Stimulated activated CD8-positive, alpha-beta memory T cell treated with anti-CD3 and anti-CD28 coated beads, Interleukin-15, amount 100 ng/mL, for 24 hours (primary cell): ENCODE results near the gene CACNA2D2.

ENCODE experiments used
- DNase-seq: peaks from one replicate; pipeline ENCODE4 v3.0.0-alpha.2; 2020; ENCODE audit warnings: low read depth

Gene CACNA2D2

GRCh38 chr3:50503504-50504342 lies at the start of gene CACNA2D2:
Gene CACNA2D2, minus strand, starts transcription at chr3:50503634. Its CDS starts 211 bp downstream, at chr3:50503423.
- peak; percentile 18 for DNase-seq

GRCh38 chr3:50552598-50552997 lies 49.2 kb upstream of the CACNA2D2 start:
- DNase-seq, result no peak

GRCh38 chr3:50551681-50552435 lies 48.4 kb upstream of the CACNA2D2 start:
- DNase-seq, result no peak

GRCh38 chr3:50551054-50551659 lies 47.7 kb upstream of the CACNA2D2 start:
- no peak for DNase-seq

GRCh38 chr3:50550079-50550736 lies 46.8 kb upstream of the CACNA2D2 start:
- DNase-seq, result no peak

GRCh38 chr3:50549226-50549625 lies 45.8 kb upstream of the CACNA2D2 start:
- DNase-seq, result no peak

GRCh38 chr3:50545781-50546180 lies 42.3 kb upstream of the CACNA2D2 start:
- DNase-seq, result no peak

DNA sequence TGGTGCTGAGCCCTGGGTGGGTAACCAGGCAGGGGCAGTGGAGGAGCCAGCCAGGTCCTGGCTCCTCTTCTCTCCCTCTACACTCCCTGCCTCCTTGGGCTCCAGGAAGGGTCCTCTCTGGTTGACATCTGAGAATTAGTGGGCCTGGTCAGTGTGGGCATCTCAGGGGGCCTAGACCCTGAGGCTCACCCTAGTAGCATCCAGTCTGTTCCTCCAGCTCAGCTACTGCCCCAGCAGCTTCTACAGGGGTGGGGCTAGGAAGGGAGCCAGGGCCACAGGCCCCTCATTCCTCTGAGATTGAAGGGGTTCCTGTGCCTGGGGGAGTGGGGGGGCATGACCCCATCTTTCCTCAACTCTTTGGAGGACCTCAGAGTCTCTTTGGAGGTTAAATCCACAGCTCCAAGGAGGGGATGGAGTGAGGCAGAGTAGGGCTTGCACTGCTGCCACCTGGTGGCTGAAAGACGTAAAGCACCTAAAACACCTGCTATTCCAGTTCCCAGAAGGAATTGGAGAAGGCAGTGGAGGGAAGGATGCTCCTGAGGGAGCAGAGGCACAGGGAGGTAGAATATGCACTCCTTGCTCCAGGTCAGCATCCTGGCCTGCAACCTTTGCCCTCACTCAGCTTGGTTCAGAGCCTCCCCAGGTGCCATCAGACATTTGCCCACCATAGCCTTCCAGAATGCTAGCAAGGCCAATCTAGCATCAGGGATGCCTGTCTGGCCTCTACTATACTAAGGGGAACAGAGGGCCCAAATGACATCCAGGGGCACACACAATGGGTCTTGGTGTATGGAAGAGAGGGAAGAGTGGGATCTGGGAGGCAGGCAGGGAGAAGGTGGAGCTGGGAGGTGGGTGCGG lies 39.0 kb upstream of the CACNA2D2 start:
- DNase-seq, result peak; percentile 32

GRCh38 chr3:50539356-50540286 lies 36.2 kb upstream of the CACNA2D2 start:
- no peak for DNase-seq

DNA sequence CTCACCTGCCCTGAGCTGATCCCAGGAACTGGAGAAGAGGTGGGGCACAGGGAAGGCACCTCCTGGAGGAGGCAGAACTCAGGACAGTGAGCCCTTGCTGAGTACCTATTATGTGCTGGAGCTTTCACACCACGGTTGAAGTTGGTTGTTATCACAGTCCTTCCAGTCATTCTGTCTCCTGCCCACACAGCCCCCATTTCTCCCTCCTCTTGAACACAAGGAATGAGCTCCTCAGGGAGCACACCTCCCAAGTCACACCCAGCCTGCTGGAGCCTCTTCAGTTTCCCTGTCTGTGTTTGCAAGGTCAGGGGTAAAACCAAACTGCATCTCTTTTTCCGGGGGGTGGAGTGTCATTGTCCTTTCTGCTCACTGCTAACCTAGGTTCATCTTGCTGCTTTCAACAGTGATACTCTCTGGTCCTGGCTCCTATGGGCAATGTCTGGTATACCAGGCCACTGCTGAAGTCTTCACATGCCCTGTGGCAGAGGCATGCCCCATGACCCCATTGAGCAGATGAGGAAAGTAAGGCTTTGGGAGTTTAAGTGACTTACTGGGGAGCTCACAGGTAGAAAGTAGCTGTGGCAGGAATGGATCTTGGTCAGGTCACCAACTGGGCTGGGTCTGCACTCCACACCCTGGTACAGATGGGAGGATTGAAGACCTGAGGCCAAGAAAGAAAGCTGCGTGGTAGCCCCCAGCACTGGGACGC lies 34.1 kb upstream of the CACNA2D2 start:
- no peak for DNase-seq

DNA sequence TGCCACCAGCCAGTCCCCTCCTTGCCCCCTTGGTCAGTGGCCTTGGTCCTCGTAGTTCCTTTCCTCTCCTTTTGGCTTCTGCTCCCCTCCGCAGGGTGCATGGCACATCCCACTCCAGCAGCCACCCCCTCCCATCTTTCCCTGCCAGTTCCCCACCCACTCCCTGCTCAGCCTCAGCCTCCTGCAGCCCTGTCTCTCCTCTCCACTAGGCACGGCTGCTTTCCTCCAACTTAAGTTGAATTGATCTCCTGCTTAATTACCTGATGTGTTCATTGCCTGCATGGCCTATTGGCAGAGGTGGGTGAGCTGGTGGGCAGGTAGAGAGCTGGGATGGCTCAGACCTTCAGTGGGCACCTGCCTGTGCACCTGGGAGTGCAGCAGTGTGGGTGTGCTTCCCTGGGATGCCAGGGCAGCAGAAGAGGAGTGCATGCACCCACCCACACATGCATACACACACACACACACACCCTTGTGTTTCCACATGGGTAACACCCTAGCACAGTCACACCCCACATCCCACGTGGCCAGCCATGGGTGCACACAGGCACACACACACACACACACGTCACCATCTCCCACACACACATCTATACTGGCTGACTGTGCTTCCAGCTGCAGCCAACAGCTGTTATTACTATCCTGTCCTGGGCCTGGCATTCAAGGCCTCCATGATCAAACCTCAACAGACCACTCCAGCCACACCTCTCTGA lies 33.2 kb upstream of the CACNA2D2 start:
- DNase-seq, result no peak

DNA sequence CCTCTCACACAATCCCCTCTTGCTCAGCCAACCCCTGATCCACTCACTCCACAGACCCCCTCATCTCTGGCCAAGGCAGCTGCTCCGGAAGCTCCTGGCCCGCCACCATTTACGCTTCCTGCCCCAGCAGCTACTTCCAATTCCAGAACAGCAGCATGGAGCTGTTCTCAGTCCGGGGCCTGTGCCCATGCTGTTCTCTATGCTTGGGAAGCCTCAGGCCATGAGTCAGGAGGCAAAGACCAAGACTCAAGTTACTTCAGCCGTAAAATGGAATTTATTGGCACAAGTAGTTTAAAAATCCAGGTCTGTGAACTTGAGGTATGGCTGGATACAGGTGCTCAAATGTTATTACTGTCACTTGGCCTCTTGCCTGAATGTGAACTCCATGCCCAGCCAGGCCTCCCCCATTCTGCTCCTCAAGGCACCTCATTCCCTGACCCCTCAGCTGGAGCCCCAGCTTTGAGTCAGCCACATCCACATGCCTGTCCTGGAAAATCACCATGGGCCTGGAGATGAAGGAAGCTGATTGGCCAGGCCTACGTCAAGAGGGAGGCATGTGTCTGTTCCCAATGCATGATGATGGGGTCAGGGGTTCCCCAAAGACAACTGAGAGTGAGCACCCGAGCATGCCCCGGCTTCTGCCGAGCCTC lies 31.4 kb upstream of the CACNA2D2 start:
- no peak for DNase-seq

DNA sequence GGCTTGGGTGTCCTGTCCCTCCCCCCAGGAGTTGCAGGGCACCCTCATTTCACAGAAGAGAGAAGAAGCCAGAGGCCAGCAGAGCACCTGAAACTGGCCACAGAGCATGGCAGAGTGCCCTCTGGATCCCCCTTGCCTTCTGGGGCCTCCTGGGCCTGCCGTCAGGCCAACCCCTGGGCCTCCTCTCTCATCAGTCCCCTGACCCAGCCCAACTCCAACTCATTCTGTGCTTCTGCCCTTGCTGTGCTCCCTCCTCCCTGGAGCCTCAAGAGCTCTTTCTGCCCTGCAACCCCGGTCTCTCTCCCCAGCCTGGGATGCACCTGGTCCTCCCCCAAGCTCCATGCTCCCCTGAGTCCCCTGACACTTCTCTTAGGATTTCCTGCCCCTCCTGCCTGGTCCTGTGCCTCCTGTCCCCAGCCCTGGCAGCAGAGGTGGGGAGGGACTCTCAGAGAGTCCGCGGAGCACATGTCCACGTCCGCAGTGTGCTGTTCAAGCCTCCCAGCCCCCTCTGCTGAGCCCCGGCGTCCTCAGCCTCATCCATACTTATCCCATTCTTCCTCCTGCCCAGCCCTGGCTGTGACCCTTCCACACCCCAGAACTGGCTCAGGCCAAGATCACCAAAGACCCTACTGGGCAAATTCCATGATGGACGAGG lies 30.5 kb upstream of the CACNA2D2 start:
- DNase-seq, result no peak

- no peak for DNase-seq
Measured at GRCh38 chr3:50533316-50533715, 29.9 kb upstream of the CACNA2D2 start.

- DNase-seq, result no peak
Measured at GRCh38 chr3:50532062-50532705, 28.8 kb upstream of the CACNA2D2 start.

DNA sequence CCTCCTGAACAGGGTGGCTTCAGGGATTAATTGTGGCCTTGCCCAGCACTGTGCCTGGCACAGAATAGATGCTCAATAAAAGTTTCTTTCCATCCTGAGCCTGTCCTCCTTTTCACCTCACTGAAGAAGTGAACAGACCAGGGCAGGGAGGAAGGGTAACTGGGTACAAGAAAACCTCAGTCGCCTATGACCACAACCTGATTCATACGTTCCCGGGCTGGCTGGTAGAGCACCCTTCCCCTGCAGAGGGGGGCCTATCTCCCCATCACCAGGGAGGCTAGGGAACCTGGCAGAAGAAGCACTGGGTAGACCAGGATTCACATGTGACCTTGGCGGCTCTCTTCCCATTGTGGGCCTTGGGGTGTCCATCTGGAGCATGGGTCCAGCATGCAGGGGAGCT lies 27.8 kb upstream of the CACNA2D2 start:
- DNase-seq, result no peak
